Endothelial cell (in vitro differentiated cells): ENCODE measurements around the gene KCTD19. TPM values are rescaled to one million over a fixed set of nuclear protein-coding genes. Genes with fewer than 3 reads are reported as not detected.

ENCODE experiments used
- DNase-seq: peaks from one replicate; pipeline ENCODE4 v3.0.0; 2021; ENCODE audit warnings: low spot score
- H3K27ac Mint-ChIP-seq: one replicate; pipeline ENCODE4 v1.8.0; 2021; ENCODE audit warnings: mixed read lengths, inconsistent platforms; ENCODE audit not compliant: unreplicated experiment
- H3K27me3 Mint-ChIP-seq: one replicate; pipeline ENCODE4 v1.8.0; 2021; ENCODE audit warnings: mild to moderate bottlenecking, moderate library complexity, mixed read lengths, inconsistent platforms; ENCODE audit not compliant: unreplicated experiment
- H3K36me3 Mint-ChIP-seq: one replicate; pipeline ENCODE4 v1.8.0; 2021; ENCODE audit warnings: mild to moderate bottlenecking, low read depth, mixed read lengths, inconsistent platforms; ENCODE audit not compliant: unreplicated experiment
- H3K4me1 Mint-ChIP-seq: one replicate; pipeline ENCODE4 v1.8.0; 2021; ENCODE audit warnings: mild to moderate bottlenecking, mixed read lengths, inconsistent platforms; ENCODE audit not compliant: unreplicated experiment
- H3K4me3 Mint-ChIP-seq: one replicate; pipeline ENCODE4 v1.8.0; 2021; ENCODE audit warnings: mild to moderate bottlenecking, mixed read lengths, inconsistent platforms; ENCODE audit not compliant: unreplicated experiment
- H3K9me3 Mint-ChIP-seq: one replicate; pipeline ENCODE4 v1.8.0; 2021; ENCODE audit warnings: mixed read lengths, inconsistent platforms; ENCODE audit not compliant: unreplicated experiment
- total RNA-seq: library from RNA; stranded (reverse); fragmentation: NEBNext Ultra II Directional; extraction: Animal tissue kit (Norgen Biotek cat#: 25700); gene quantifications from one replicate; pipeline ENCODE4 v1.2.1, GENCODE V29; 2021; ENCODE audit not compliant: unreplicated experiment
- TF ChIP-seq, protein P1 (sequence below): fragments of 200-600 bp; sonication (generic); IDR thresholded peaks from one replicate; pipeline ENCODE4 v1.5.0; 2021; ENCODE audit warnings: antibody characterized with exemption; ENCODE audit not compliant: unreplicated experiment

The KCTD19 gene
- total RNA-seq, 1 donor from 2014 or later = 2.0 TPM

DNA sequence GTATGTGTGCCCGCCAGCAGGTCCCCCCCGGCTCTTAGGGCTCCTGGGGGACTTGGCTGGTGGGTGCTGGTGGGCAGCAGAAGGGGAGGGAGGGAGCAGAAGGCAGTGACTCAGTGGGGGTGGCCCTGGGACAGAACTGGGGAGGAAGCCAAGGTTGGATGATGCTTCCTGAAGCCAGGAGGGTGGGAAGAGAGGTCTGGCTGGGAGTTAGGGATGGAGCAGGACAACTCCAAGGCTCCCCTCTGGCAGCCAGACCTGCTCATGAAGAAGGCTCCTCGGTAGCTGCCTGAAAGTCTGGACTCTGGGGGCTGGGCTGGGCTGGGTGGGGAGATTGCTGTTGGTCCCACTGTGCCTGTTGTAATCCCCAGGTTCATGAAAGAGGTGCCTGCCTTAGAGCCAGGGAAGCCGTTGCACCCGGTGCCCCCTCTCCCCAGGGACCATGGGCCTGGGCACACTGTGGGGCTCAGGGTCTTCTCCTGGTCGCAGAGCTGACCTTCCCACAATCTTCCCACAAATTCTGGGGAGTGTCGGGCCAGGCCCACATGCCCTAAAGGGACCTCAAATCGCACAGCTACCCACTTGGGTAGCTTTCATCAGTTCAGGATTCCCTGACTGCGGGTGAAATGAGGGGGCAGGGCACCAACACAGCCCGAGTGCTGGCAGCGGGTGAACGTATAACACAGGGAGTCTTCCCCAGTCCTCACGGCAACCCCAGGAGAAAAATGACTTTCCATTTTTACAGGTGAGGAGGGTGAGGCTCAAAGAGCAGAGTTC lies 48.4 kb downstream of the KCTD19 start:
- H3K4me1 Mint-ChIP-seq = peaks cover 3% of the 10 kb centered on the region
- H3K27ac Mint-ChIP-seq = no peak overlapping the region
- TF ChIP-seq, protein P1, sequence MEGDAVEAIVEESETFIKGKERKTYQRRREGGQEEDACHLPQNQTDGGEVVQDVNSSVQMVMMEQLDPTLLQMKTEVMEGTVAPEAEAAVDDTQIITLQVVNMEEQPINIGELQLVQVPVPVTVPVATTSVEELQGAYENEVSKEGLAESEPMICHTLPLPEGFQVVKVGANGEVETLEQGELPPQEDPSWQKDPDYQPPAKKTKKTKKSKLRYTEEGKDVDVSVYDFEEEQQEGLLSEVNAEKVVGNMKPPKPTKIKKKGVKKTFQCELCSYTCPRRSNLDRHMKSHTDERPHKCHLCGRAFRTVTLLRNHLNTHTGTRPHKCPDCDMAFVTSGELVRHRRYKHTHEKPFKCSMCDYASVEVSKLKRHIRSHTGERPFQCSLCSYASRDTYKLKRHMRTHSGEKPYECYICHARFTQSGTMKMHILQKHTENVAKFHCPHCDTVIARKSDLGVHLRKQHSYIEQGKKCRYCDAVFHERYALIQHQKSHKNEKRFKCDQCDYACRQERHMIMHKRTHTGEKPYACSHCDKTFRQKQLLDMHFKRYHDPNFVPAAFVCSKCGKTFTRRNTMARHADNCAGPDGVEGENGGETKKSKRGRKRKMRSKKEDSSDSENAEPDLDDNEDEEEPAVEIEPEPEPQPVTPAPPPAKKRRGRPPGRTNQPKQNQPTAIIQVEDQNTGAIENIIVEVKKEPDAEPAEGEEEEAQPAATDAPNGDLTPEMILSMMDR = no peak
- H3K27me3 Mint-ChIP-seq = no peaks in the 10 kb centered on the region
- H3K9me3 Mint-ChIP-seq = no peaks in the 10 kb centered on the region
- no peak for DNase-seq
- H3K4me3 Mint-ChIP-seq = peak overlapping the region; percentile 67
- peaks cover 11% of the 10 kb centered on the region for H3K36me3 Mint-ChIP-seq

DNA sequence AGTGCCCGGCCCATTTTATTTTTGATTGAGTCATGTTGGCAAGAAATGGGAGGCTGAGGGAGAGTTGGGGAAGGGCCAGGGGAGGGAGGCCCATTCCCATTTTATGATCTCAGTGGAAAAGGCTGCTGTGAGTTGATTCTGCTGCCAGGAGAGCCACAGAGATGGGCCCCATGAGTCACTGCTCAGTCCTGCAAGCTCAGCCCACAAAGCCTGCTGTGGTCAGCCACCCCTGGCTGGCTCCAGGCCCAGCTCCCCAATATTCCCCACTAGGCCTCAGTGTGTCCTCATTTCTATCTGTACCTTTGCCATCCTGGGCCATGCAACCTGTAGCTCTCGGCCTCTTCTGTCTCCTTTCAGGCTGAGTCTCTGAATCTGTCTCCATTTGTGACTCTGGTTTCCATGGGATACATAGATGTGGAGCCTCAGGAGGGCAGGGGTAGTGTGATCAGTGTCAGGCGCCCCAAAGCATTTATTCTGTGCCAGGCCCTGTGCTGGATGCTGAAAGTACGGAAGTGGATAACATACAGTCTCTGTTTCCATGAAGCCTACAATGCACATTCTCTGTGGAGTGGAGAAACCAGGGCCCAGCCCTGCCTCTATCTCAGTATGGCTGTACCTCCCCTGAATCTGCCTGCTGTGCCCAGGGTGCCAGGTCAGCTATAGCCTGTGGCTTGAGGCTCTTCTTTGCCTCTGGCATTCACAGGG lies 49.1 kb downstream of the KCTD19 start:
- H3K27me3 Mint-ChIP-seq = no peaks in the 10 kb centered on the region
- H3K9me3 Mint-ChIP-seq = no peaks in the 10 kb centered on the region
- H3K4me1 Mint-ChIP-seq = no peaks in the 10 kb centered on the region
- no peak overlapping the region for H3K4me3 Mint-ChIP-seq
- DNase-seq = no peak
- H3K36me3 Mint-ChIP-seq = peaks cover 4% of the 10 kb centered on the region
- TF ChIP-seq, protein P1 = no peak
- H3K27ac Mint-ChIP-seq = no peak overlapping the region

DNA sequence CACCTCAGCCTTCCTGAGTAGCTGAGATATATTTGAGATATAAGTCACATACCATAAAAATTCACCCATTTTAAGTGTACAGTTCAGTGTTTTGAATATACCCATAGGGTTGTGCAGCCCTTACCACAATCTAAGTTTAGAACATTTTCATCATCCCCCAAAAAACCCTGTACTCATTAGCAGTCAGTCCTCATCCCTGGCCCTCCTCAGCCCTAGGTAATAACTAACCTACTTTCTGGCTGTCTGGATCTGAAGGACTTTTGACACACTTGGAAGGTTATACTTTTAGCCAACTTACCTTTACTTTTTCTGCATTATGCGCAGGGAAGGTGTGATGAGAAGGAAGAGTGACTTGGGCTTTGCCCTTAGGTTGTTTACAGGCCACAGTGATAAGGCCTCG lies 51.2 kb downstream of the KCTD19 start:
- Mint-ChIP-seq H3K9me3 (no peaks in the 10 kb centered on the region), H3K27ac (no peak overlapping the region), H3K27me3 (no peaks in the 10 kb centered on the region), H3K4me1 (no peaks in the 10 kb centered on the region), H3K36me3 (peaks cover 4% of the 10 kb centered on the region), H3K4me3 (no peak overlapping the region)
- DNase-seq = no peak
- TF ChIP-seq, protein P1 = no peak

DNA sequence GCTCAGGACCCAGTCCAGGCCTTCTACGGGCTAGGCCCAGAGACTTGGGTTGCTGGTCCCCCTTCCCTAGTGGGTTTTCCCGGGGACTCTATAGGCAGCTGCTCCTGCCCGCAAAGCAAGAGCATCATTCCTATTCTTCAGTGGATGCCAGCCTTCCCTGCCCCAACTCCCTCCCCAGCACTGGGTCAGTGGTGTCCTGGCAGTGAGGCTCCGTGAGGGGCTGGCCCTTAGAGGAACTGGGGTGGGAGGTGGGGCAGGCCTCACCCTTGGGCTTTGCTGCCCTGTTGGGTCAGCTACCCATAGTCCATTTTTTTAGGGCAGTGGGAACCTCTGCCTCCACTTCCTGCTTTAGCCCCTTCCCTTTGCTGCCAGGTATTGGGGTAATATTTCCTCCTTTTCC lies 55.1 kb downstream of the KCTD19 start:
- no peak for DNase-seq
- Mint-ChIP-seq H3K36me3 (peaks cover 2% of the 10 kb centered on the region), H3K4me3 (no peak overlapping the region), H3K9me3 (no peaks in the 10 kb centered on the region), H3K27ac (no peak overlapping the region), H3K27me3 (no peaks in the 10 kb centered on the region), H3K4me1 (no peaks in the 10 kb centered on the region)
- TF ChIP-seq, protein P1 = no peak

DNA sequence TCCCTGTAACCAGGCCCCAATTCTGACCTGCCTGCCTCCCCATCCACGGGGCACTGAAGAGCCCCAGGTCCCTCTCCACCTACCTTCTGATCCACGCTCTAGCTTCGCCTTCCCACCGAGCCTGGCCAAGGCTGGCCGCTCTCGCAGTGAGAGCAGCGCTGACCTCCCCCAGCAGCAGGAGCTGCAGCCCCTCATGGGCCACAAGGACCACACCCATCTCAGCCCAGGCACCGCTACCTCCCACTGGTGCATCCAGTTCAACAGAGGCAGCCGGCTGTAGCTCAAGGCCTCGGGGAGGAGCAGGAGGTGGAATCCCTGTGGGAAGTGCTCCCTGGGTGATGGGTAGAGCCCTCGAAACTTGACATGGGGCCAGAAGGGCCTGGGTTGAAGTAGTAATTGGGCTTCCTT lies 55.6 kb downstream of the KCTD19 start:
- TF ChIP-seq, protein P1 = no peak
- H3K36me3 Mint-ChIP-seq = no peaks in the 10 kb centered on the region
- no peak overlapping the region for H3K27ac Mint-ChIP-seq
- H3K4me3 Mint-ChIP-seq = no peak overlapping the region
- no peaks in the 10 kb centered on the region for H3K9me3 Mint-ChIP-seq
- peaks cover 4% of the 10 kb centered on the region for H3K4me1 Mint-ChIP-seq
- DNase-seq = no peak
- peaks cover 3% of the 10 kb centered on the region for H3K27me3 Mint-ChIP-seq
